ENCODE measurements around the gene NPAS3. TPM values are rescaled to one million over a fixed set of nuclear protein-coding genes. Genes with fewer than 3 reads are reported as not detected.

The NPAS3 gene
- total RNA-seq, 6 donors from 2014 or later, result 0.30 to 0.77 (median 0.59) TPM; not detected in 2

DNA sequence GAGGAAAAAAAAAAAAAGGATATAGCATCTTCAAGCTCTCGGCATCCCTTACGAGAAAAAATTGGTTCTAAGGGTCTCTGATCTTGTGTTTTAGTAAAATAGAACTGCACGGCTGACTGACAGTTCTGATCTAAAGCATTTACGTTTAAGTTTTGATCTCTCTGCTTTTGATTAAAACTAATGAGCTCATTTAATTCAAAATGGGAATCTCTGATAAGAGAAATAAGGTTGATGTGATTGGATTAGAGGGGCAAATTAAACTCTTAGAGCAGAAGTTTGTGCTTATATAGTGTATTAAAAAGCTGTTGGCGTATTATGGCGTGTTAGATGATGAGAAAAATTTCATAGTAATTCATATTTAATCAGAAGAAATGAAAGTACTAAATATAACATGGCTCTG lies 794.6 kb downstream of the NPAS3 start:
- no peaks in the 10 kb centered on the region for H3K36me3 ChIP-seq
- WGBS, 2 donors, result 89 to 90% methylated on average over 6 of the region's 6 CpGs
- no peak overlapping the region for H3K4me3 ChIP-seq
- TF ChIP-seq EP300 (IDR thresholded peaks at IDR 0.05), result no peak
- TF ChIP-seq POLR2AphosphoS5 (IDR thresholded peaks at IDR 0.05), result no peak
- TF ChIP-seq, protein P1, sequence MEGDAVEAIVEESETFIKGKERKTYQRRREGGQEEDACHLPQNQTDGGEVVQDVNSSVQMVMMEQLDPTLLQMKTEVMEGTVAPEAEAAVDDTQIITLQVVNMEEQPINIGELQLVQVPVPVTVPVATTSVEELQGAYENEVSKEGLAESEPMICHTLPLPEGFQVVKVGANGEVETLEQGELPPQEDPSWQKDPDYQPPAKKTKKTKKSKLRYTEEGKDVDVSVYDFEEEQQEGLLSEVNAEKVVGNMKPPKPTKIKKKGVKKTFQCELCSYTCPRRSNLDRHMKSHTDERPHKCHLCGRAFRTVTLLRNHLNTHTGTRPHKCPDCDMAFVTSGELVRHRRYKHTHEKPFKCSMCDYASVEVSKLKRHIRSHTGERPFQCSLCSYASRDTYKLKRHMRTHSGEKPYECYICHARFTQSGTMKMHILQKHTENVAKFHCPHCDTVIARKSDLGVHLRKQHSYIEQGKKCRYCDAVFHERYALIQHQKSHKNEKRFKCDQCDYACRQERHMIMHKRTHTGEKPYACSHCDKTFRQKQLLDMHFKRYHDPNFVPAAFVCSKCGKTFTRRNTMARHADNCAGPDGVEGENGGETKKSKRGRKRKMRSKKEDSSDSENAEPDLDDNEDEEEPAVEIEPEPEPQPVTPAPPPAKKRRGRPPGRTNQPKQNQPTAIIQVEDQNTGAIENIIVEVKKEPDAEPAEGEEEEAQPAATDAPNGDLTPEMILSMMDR (IDR thresholded peaks at IDR 0.05), result no peak
- no peak for TF ChIP-seq POLR2A (IDR thresholded peaks at IDR 0.05)
- DNase-seq, result no peak
- no peak overlapping the region for H3K27ac ChIP-seq
- H3K9me3 ChIP-seq, result no peaks in the 10 kb centered on the region
- H3K27me3 ChIP-seq, result no peaks in the 10 kb centered on the region
- no peaks in the 10 kb centered on the region for H3K4me1 ChIP-seq
- no peak for ATAC-seq (ENCODE audit: low FRiP score in 2 of 2)

GRCh38 chr14:33733721-33734120 lies 795.0 kb downstream of the NPAS3 start:
- Histone ChIP-seq H3K9me3 (no peaks in the 10 kb centered on the region), H3K27ac (no peak overlapping the region), H3K36me3 (no peaks in the 10 kb centered on the region), H3K4me1 (no peaks in the 10 kb centered on the region), H3K4me3 (no peak overlapping the region), H3K27me3 (no peaks in the 10 kb centered on the region)
- TF ChIP-seq, protein P1 (IDR thresholded peaks at IDR 0.05), result no peak
- TF ChIP-seq POLR2AphosphoS5 (IDR thresholded peaks at IDR 0.05), result no peak
- no peak for ATAC-seq (ENCODE audit: low FRiP score in 2 of 2)
- no peak for DNase-seq

DNA sequence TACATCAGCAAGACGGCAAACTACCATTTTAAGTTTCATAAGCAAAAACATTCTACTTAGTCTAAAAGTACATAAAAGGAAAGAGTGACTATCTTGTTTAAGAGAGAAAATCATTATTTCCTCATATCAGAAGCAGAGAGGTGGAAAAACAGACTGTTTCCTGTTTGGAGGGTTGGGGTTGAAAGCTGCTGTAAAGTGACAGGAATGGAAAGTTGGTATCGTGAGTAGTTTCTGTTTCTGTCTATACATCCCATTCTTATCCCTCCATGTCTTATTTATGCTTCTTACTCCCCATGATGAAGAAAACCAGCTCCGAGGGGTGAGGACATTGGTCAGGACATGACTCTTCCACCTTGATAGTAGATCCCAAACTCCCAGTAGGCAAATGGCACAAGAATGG lies 795.7 kb downstream of the NPAS3 start:
- Histone ChIP-seq H3K4me1 (no peaks in the 10 kb centered on the region), H3K36me3 (no peaks in the 10 kb centered on the region), H3K9me3 (no peaks in the 10 kb centered on the region), H3K4me3 (no peak overlapping the region), H3K27ac (no peak overlapping the region), H3K27me3 (no peaks in the 10 kb centered on the region)
- TF ChIP-seq EP300 (IDR thresholded peaks at IDR 0.05) (no peak), POLR2AphosphoS5 (IDR thresholded peaks at IDR 0.05) (no peak), POLR2A (IDR thresholded peaks at IDR 0.05) (no peak)
- TF ChIP-seq, protein P1 (IDR thresholded peaks at IDR 0.05), result no peak
- ATAC-seq (ENCODE audit: low FRiP score in 2 of 2), result no peak
- no peak for DNase-seq
- WGBS, 2 donors, result 65 to 68% methylated on average over 3 of the region's 3 CpGs

- no peak for DNase-seq
- H3K27ac ChIP-seq, result no peak overlapping the region
- no peak for ATAC-seq (ENCODE audit: low FRiP score in 2 of 2)
- no peak overlapping the region for H3K4me3 ChIP-seq
- TF ChIP-seq, protein P1 (IDR thresholded peaks at IDR 0.05), result no peak
- TF ChIP-seq POLR2A (IDR thresholded peaks at IDR 0.05) (no peak), EP300 (IDR thresholded peaks at IDR 0.05) (no peak), POLR2AphosphoS5 (IDR thresholded peaks at IDR 0.05) (no peak)
- H3K4me1 ChIP-seq, result no peaks in the 10 kb centered on the region
- no peaks in the 10 kb centered on the region for H3K36me3 ChIP-seq
- H3K27me3 ChIP-seq, result no peaks in the 10 kb centered on the region
- no peaks in the 10 kb centered on the region for H3K9me3 ChIP-seq
- WGBS, 2 donors, result 90% methylated on average over 3 of the region's 3 CpGs
Measured at GRCh38 chr14:33736299-33736825, 797.7 kb downstream of the NPAS3 start.

- ATAC-seq (ENCODE audit: low FRiP score in 2 of 2) (no peak), DNase-seq (no peak)
- TF ChIP-seq EP300 (IDR thresholded peaks at IDR 0.05) (no peak), POLR2AphosphoS5 (IDR thresholded peaks at IDR 0.05) (no peak), POLR2A (IDR thresholded peaks at IDR 0.05) (no peak)
- TF ChIP-seq, protein P1 (IDR thresholded peaks at IDR 0.05), result no peak
- Histone ChIP-seq H3K27me3 (no peaks in the 10 kb centered on the region), H3K4me3 (no peak overlapping the region), H3K4me1 (no peaks in the 10 kb centered on the region), H3K36me3 (no peaks in the 10 kb centered on the region), H3K9me3 (no peaks in the 10 kb centered on the region), H3K27ac (no peak overlapping the region)
- WGBS, 2 donors, result 94 to 96% methylated on average over 3 of the region's 3 CpGs
Measured at GRCh38 chr14:33736979-33737378, 798.3 kb downstream of the NPAS3 start.
